Stimulated activated CD8-positive, alpha-beta memory T cell treated with anti-CD3 and anti-CD28 coated beads, Interleukin-15, amount 100 ng/mL, for 24 hours (primary cell): ENCODE data around the gene CACNA1F.
"Not testable (repeated sequence)": the region's sequence is repeated elsewhere in the genome, so short reads cannot be mapped to it uniquely, and the experiment has no call there.

Experiments used
- DNase-seq: peaks from one replicate; pipeline ENCODE4 v3.0.0-alpha.2; 2020; ENCODE audit warnings: low read depth

Gene CACNA1F

GRCh38 chrX:49174723-49175122, 58.4 kb downstream of the CACNA1F start:
- DNase-seq, result no peak

GRCh38 chrX:49173544-49173943, 59.6 kb downstream of the CACNA1F start:
- not testable (repeated sequence) for DNase-seq

GRCh38 chrX:49172280-49172780, 60.8 kb downstream of the CACNA1F start:
- DNase-seq, result peak; percentile 25

- peak; percentile 43 for DNase-seq
Observed at GRCh38 chrX:49171752-49172279, 61.3 kb downstream of the CACNA1F start, which contains the start of gene PLP2. Gene PLP2 (plus strand): TSS chrX:49171898. CDS start chrX:49172001, 103 bp downstream.

DNA sequence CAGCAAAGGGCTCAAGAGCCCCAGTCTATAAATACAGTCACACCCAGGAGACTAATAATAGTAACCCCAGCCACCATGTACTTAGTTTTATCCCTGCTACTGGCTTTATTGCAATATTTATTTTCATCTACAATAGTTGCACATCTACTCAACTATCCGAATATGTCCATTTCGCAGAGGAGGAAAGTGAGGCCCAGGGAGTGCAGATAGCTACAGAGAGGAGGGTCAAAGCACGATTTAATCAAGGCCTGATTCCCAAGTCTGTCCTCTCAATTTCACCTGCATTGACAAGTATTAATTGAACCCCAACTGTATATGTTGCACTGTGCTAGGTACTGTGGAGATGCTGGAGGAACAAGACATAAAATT, 65.4 kb downstream of the CACNA1F start:
- DNase-seq, result no peak

- peak; percentile 21 for DNase-seq
Observed at GRCh38 chrX:49166914-49167739, 66.0 kb downstream of the CACNA1F start.

DNA sequence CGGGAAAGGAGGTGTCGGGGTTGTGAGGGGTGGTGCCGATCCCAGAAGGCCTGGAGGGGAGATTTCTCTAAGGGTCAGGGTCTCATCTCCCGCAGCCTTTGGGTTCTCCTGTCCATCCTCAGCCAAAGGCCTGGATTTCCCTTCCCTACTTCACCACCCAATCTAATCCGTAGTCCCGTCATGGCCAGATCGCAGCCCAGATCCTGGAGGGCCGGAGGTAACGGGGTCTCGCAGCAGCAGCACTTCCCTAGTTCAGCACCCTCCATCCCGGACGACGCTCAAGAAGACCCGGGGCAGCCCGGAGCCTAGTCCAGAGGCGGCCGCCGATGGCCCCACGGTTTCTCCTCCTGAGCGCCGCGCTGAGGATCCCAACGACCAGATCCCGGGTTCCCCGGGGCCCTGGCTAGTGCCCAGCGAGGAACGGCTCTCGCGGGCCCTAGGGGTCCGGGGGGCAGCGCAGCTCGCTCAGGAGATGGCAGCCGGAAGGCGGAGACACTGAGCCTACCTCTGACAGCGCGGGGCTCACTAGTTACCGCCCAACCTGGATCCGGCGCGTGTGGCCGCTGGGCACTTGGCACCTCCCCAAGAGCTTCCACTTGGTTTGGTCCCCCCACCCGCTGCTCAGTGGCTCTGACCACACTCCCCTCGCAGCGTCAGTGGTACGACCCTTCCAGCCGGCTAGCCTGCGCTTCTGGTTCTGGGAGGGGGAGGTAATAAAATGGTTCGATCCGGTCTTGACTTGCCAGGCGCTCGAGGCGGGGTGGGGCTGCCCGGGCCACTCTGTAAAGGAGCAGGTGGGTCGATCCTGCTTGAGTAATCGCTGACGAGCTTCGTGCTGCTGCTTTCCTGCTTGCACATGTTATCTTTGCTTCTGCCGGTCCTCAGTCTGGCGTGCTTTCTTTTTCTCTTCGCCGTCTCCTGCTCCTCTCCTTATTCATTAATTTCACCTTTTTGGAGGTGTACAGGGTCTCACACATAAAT, 66.9 kb downstream of the CACNA1F start:
- DNase-seq, result peak; percentile 22

GRCh38 chrX:49164589-49165360, 68.4 kb downstream of the CACNA1F start:
- no peak for DNase-seq

DNA sequence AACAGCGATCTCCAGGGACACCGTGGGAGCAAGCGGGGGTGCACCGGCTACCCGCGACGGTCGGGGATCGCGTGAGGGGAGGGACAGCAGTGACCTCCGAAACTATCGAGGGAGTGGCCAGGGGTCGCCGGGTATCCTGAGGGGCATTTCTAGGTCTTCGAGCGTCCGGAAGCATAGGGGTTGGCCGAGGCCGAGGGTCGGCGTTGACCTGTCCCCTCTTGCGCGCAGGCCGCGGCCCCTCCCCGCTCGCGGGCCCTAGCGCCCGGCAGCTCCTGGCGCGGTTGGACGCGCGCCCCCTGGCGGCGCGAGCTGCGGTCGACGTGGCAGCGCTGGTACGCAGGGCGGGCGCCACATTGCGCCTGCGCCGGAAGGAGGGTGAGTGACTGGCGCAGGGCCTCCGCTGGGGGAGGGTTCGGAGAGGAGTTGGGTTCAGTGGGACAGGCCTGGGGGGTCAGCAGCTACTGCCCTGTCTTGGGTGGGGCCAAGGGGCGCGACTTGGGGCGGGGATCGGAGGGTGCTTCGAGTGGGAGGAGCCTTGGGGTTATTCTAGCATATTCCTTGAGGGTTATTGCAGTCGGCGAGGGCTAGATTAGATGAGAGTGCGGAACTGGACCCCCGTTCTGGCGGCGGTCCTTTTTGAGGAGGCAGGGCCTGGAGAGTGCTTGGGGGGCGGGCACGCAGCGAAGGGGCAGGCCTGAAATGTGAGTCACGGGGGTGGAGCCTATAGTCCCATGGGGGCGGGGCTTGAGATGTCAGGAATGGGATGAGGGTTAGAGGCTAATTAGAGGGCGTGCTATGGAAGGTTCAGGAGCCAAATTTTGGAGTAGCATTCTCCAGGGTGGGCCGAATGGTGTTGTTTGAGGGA, 69.4 kb downstream of the CACNA1F start:
- peak; percentile 58 for DNase-seq

- no peak for DNase-seq
Observed at GRCh38 chrX:49162620-49163019, 70.5 kb downstream of the CACNA1F start, which contains the start of gene MAGIX. Gene MAGIX (plus strand): TSS chrX:49162758. CDS start chrX:49162890, 132 bp downstream.

GRCh38 chrX:49161632-49162031, 71.5 kb downstream of the CACNA1F start:
- DNase-seq, result no peak

GRCh38 chrX:49160908-49161307, 72.2 kb downstream of the CACNA1F start:
- DNase-seq, result no peak

GRCh38 chrX:49157194-49157593, 75.9 kb downstream of the CACNA1F start:
- DNase-seq, result no peak

GRCh38 chrX:49155900-49156837, 77.0 kb downstream of the CACNA1F start:
- DNase-seq, result peak; percentile 62

DNA sequence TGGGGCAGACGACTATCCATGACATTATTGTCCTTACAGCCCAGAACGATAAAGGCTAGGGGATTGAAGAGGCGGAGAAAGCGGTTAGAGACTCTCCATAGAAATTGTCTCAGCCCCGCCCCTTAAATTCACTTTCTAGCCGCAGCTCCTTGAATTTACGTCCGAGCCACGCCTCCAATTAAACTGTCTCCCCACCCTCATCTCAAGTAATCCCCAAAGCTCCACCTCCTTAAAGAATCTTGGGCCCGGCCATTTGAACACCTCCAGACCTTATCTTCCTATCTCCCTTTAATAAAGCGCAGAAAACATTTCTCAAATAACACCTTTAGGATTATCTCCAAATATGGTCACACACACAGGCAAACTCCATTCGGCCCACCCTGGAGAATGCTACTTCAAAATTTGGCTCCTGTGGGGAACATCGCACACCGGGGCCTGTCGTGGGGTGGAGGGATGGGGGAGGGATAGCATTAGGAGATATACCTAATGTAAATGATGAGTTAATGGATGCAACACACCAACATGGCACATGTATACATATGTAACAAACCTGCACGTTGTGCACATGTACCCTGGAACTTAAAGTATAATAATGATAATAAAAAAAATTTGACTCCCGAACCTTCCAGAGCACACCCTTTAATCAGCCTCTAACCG, 77.8 kb downstream of the CACNA1F start:
- no peak for DNase-seq
